Measurements from ENCODE around the gene G0S2.

The G0S2 gene

GRCh38 chr1:209627027-209627731, 48.0 kb upstream of the G0S2 start:
- no peaks in the 10 kb centered on the region for H3K4me1 ChIP-seq (ENCODE audit: control insufficient read depth, low read length)

GRCh38 chr1:209627732-209628196, 47.4 kb upstream of the G0S2 start:
- H4K20me1 ChIP-seq (ENCODE audit: control insufficient read depth, insufficient read depth, low read depth, low read length): no peaks in the 10 kb centered on the region
- no peaks in the 10 kb centered on the region for H3K27me3 ChIP-seq (ENCODE audit: control insufficient read depth, low read length)
- H3K27ac ChIP-seq (ENCODE audit: low read depth, low read length): no peak overlapping the region
- H3K9me2 ChIP-seq (replicated peaks; ENCODE audit: control insufficient read depth, low read length): no peaks in the 10 kb centered on the region
- no peaks in the 10 kb centered on the region for H3K4me1 ChIP-seq (ENCODE audit: control insufficient read depth, low read length)
- H3K4me3 ChIP-seq (ENCODE audit: low read length): no peak overlapping the region
- H3K9me3 ChIP-seq (ENCODE audit: control insufficient read depth, insufficient read depth, low read length): no peaks in the 10 kb centered on the region
- H3K79me2 ChIP-seq (ENCODE audit: control insufficient read depth, low read length): no peaks in the 10 kb centered on the region
- TF ChIP-seq, protein P1, sequence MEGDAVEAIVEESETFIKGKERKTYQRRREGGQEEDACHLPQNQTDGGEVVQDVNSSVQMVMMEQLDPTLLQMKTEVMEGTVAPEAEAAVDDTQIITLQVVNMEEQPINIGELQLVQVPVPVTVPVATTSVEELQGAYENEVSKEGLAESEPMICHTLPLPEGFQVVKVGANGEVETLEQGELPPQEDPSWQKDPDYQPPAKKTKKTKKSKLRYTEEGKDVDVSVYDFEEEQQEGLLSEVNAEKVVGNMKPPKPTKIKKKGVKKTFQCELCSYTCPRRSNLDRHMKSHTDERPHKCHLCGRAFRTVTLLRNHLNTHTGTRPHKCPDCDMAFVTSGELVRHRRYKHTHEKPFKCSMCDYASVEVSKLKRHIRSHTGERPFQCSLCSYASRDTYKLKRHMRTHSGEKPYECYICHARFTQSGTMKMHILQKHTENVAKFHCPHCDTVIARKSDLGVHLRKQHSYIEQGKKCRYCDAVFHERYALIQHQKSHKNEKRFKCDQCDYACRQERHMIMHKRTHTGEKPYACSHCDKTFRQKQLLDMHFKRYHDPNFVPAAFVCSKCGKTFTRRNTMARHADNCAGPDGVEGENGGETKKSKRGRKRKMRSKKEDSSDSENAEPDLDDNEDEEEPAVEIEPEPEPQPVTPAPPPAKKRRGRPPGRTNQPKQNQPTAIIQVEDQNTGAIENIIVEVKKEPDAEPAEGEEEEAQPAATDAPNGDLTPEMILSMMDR (IDR thresholded peaks at IDR 0.05; ENCODE audit: low read depth, low read length, poor library complexity, severe bottlenecking): peak; percentile 95
- TF ChIP-seq EZH2phosphoT487 (IDR thresholded peaks at IDR 0.05; ENCODE audit: borderline replicate concordance, low read length): no peak
- no peak overlapping the region for H3K4me2 ChIP-seq (ENCODE audit: low read length)
- no peaks in the 10 kb centered on the region for H3K36me3 ChIP-seq (ENCODE audit: control insufficient read depth, low read length)
- H3F3A ChIP-seq (ENCODE audit: control insufficient read depth, insufficient read depth): no peaks in the 10 kb centered on the region

More at GRCh38 chr1:209627027-209627731, 48.0 kb upstream of the G0S2 start:
- no peaks in the 10 kb centered on the region for H3K36me3 ChIP-seq (ENCODE audit: control insufficient read depth, low read length)
- H3K79me2 ChIP-seq (ENCODE audit: control insufficient read depth, low read length): no peaks in the 10 kb centered on the region
- no peak overlapping the region for H3K4me3 ChIP-seq (ENCODE audit: low read length)
- H3K4me2 ChIP-seq (ENCODE audit: low read length): no peak overlapping the region
- no peaks in the 10 kb centered on the region for H3K27me3 ChIP-seq (ENCODE audit: control insufficient read depth, low read length)
- no peak overlapping the region for H3K27ac ChIP-seq (ENCODE audit: low read depth, low read length)
- H3F3A ChIP-seq (ENCODE audit: control insufficient read depth, insufficient read depth): no peaks in the 10 kb centered on the region
- no peaks in the 10 kb centered on the region for H3K9me2 ChIP-seq (replicated peaks; ENCODE audit: control insufficient read depth, low read length)
- TF ChIP-seq, protein P1 (IDR thresholded peaks at IDR 0.05; ENCODE audit: low read depth, low read length, poor library complexity, severe bottlenecking): no peak
- no peak for TF ChIP-seq EZH2phosphoT487 (IDR thresholded peaks at IDR 0.05; ENCODE audit: borderline replicate concordance, low read length)
- no peaks in the 10 kb centered on the region for H4K20me1 ChIP-seq (ENCODE audit: control insufficient read depth, insufficient read depth, low read depth, low read length)
- no peaks in the 10 kb centered on the region for H3K9me3 ChIP-seq (ENCODE audit: control insufficient read depth, insufficient read depth, low read length)

GRCh38 chr1:209628618-209629299, 46.5 kb upstream of the G0S2 start:
- H3K4me1 ChIP-seq (ENCODE audit: control insufficient read depth, low read length): no peaks in the 10 kb centered on the region
- no peaks in the 10 kb centered on the region for H3K79me2 ChIP-seq (ENCODE audit: control insufficient read depth, low read length)
- H3K27me3 ChIP-seq (ENCODE audit: control insufficient read depth, low read length): no peaks in the 10 kb centered on the region
- no peak overlapping the region for H3K27ac ChIP-seq (ENCODE audit: low read depth, low read length)
- H3K4me2 ChIP-seq (ENCODE audit: low read length): no peak overlapping the region
- H3K9me3 ChIP-seq (ENCODE audit: control insufficient read depth, insufficient read depth, low read length): no peaks in the 10 kb centered on the region
- H3F3A ChIP-seq (ENCODE audit: control insufficient read depth, insufficient read depth): no peaks in the 10 kb centered on the region
- no peak for TF ChIP-seq EZH2phosphoT487 (IDR thresholded peaks at IDR 0.05; ENCODE audit: borderline replicate concordance, low read length)
- TF ChIP-seq, protein P1 (IDR thresholded peaks at IDR 0.05; ENCODE audit: low read depth, low read length, poor library complexity, severe bottlenecking): no peak
- H3K36me3 ChIP-seq (ENCODE audit: control insufficient read depth, low read length): no peaks in the 10 kb centered on the region
- no peak overlapping the region for H3K4me3 ChIP-seq (ENCODE audit: low read length)
- H4K20me1 ChIP-seq (ENCODE audit: control insufficient read depth, insufficient read depth, low read depth, low read length): no peaks in the 10 kb centered on the region
- no peaks in the 10 kb centered on the region for H3K9me2 ChIP-seq (replicated peaks; ENCODE audit: control insufficient read depth, low read length)
